ENCODE data around the gene CREBBP.
A peak's percentile ranks its signal among the peaks of the same experiment; 100 is the strongest.
"Not testable (repeated sequence)": the region's sequence is repeated elsewhere in the genome, so short reads cannot be mapped to it uniquely, and the experiment has no call there.

The CREBBP gene

GRCh38 chr16:3716831-3717234 is 163.7 kb downstream of the CREBBP start:
- FAIRE-seq, result no peak
- DNase-seq (ENCODE audit: insufficient read length, low spot score), result no peak
- no peak for TF ChIP-seq SPI1 (IDR thresholded peaks at IDR 0.05; ENCODE audit: low read depth, low read length)
- TF ChIP-seq PAX5 (IDR thresholded peaks at IDR 0.05; ENCODE audit: insufficient read depth, low read length, severe bottlenecking), result no peak
- TF ChIP-seq POLR2A (IDR thresholded peaks at IDR 0.05; ENCODE audit: low read depth, low read length), result no peak; the same call in 1 of the 2 replicates
- no peak for TF ChIP-seq POLR2AphosphoS5 (IDR thresholded peaks at IDR 0.05; ENCODE audit: low read depth, low read length)
- TF ChIP-seq TAF1 (IDR thresholded peaks at IDR 0.05; ENCODE audit: low read depth, low read length), result no peak
- TF ChIP-seq POU2F2 (IDR thresholded peaks at IDR 0.05; ENCODE audit: low read depth, low read length), result no peak

DNA sequence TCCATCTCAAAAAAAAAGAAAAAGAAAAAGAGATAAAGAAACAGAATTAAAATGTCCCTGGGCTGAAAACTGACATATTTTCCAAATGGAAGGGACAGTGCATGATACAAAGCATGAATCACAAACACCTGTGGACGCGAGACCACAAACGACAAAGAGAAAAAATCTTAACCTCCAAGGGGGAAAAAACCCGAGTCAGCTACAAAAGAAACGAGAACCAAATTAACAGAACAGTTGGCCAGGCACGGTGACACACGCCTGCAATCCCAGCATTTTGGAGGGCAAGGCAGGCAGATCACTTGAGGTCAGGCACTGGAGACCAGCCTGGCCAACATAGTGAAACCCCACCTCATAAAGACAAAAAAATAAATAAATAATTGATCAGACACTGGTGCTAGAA is 165.1 kb downstream of the CREBBP start:
- DNase-seq (ENCODE audit: insufficient read length, low spot score) (no peak), FAIRE-seq (no peak)
- no peak for TF ChIP-seq POLR2AphosphoS5 (IDR thresholded peaks at IDR 0.05; ENCODE audit: low read depth, low read length)
- no peak for TF ChIP-seq SPI1 (IDR thresholded peaks at IDR 0.05; ENCODE audit: low read depth, low read length)
- no peak for TF ChIP-seq POLR2A (IDR thresholded peaks at IDR 0.05; ENCODE audit: low read depth, low read length)
- TF ChIP-seq POU2F2 (IDR thresholded peaks at IDR 0.05; ENCODE audit: low read depth, low read length), result no peak
- TF ChIP-seq TAF1 (IDR thresholded peaks at IDR 0.05; ENCODE audit: low read depth, low read length), result no peak
- no peak for TF ChIP-seq PAX5 (IDR thresholded peaks at IDR 0.05; ENCODE audit: insufficient read depth, low read length, severe bottlenecking)

GRCh38 chr16:3714378-3714777 is 166.1 kb downstream of the CREBBP start:
- not testable (repeated sequence) for DNase-seq (ENCODE audit: insufficient read length, low spot score); FAIRE-seq

GRCh38 chr16:3713587-3714242 is 166.8 kb downstream of the CREBBP start:
- DNase-seq (ENCODE audit: insufficient read length, low spot score) (no peak), FAIRE-seq (no peak)
- no peak for TF ChIP-seq SPI1 (IDR thresholded peaks at IDR 0.05; ENCODE audit: low read depth, low read length)
- 0 out of 2 replicates have a peak, but pooled peaks have one; percentile 60 for TF ChIP-seq POLR2AphosphoS5 (IDR thresholded peaks at IDR 0.05; ENCODE audit: low read depth, low read length)

GRCh38 chr16:3712861-3713372 is 167.6 kb downstream of the CREBBP start:
- no peak for FAIRE-seq
- DNase-seq (ENCODE audit: insufficient read length, low spot score), result no peak
- TF ChIP-seq POU2F2 (IDR thresholded peaks at IDR 0.05; ENCODE audit: low read depth, low read length) (no peak), POLR2AphosphoS5 (IDR thresholded peaks at IDR 0.05; ENCODE audit: low read depth, low read length) (no peak), SPI1 (IDR thresholded peaks at IDR 0.05; ENCODE audit: low read depth, low read length) (no peak), PAX5 (IDR thresholded peaks at IDR 0.05; ENCODE audit: insufficient read depth, low read length, severe bottlenecking) (no peak), POLR2A (IDR thresholded peaks at IDR 0.05; ENCODE audit: low read depth, low read length) (no peak), TAF1 (IDR thresholded peaks at IDR 0.05; ENCODE audit: low read depth, low read length) (no peak)

GRCh38 chr16:3706253-3707012 is 174.1 kb downstream of the CREBBP start:
- DNase-seq (ENCODE audit: insufficient read length, low spot score) (no peak), FAIRE-seq (peak; percentile 48)

DNA sequence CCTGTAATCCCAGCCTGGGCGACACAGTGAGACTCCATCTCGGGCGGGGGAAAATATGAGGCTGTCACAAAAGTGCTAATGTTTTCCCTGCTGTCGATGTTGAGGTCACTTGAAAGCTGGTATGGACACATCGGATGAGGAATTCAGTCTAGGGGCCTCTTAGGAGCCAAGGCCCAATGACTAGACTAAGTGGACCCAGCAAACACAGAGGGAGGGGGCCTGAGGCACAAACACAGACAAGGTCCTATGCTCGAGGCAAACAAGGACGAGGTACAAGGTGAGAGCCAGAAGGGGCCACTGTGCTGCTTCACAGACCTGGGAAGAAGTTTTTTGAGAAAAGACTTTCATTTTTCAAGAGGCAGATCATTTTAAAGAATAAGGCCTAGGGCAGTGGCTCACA is 178.4 kb downstream of the CREBBP start:
- DNase-seq (ENCODE audit: insufficient read length, low spot score) (no peak), FAIRE-seq (no peak)
- TF ChIP-seq TAF1 (IDR thresholded peaks at IDR 0.05; ENCODE audit: low read depth, low read length) (no peak), POU2F2 (IDR thresholded peaks at IDR 0.05; ENCODE audit: low read depth, low read length) (no peak), POLR2A (IDR thresholded peaks at IDR 0.05; ENCODE audit: low read depth, low read length) (no peak), POLR2AphosphoS5 (IDR thresholded peaks at IDR 0.05; ENCODE audit: low read depth, low read length) (no peak), SPI1 (IDR thresholded peaks at IDR 0.05; ENCODE audit: low read depth, low read length) (no peak), PAX5 (IDR thresholded peaks at IDR 0.05; ENCODE audit: insufficient read depth, low read length, severe bottlenecking) (no peak)

More at GRCh38 chr16:3706253-3707012, 174.1 kb downstream of the CREBBP start:
- no peak for TF ChIP-seq POLR2A (IDR thresholded peaks at IDR 0.05; ENCODE audit: low read depth, low read length)
- TF ChIP-seq SPI1 (IDR thresholded peaks at IDR 0.05; ENCODE audit: low read depth, low read length), result no peak

DNA sequence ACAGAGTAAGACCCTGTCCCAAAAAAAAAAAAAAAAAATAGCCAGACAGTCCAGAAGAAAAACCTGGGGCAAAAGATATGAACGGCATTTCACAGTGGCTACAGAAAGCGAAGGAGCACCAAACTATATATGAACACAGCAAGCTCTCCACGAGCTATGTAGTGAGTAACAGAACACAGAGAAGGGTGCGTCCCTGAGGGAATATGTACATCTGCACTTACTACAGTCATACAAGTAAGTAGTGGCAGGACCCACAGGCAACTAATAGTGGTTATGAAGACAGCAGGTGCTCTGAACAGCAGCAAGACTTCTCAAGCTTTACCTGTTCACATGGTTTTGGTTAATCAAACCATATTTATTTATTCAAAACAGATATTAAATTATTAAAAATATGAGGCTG is 179.0 kb downstream of the CREBBP start:
- TF ChIP-seq POLR2AphosphoS5 (IDR thresholded peaks at IDR 0.05; ENCODE audit: low read depth, low read length) (no peak), TAF1 (IDR thresholded peaks at IDR 0.05; ENCODE audit: low read depth, low read length) (no peak), POLR2A (IDR thresholded peaks at IDR 0.05; ENCODE audit: low read depth, low read length) (no peak), POU2F2 (IDR thresholded peaks at IDR 0.05; ENCODE audit: low read depth, low read length) (no peak), SPI1 (IDR thresholded peaks at IDR 0.05; ENCODE audit: low read depth, low read length) (no peak), PAX5 (IDR thresholded peaks at IDR 0.05; ENCODE audit: insufficient read depth, low read length, severe bottlenecking) (no peak)
- DNase-seq (ENCODE audit: insufficient read length, low spot score) (no peak), FAIRE-seq (no peak)

GRCh38 chr16:3698941-3699340 is 181.6 kb downstream of the CREBBP start:
- no peak for TF ChIP-seq POLR2AphosphoS5 (IDR thresholded peaks at IDR 0.05; ENCODE audit: low read depth, low read length)
- no peak for TF ChIP-seq TAF1 (IDR thresholded peaks at IDR 0.05; ENCODE audit: low read depth, low read length)
- TF ChIP-seq PAX5 (IDR thresholded peaks at IDR 0.05; ENCODE audit: insufficient read depth, low read length, severe bottlenecking), result no peak
- TF ChIP-seq POU2F2 (IDR thresholded peaks at IDR 0.05; ENCODE audit: low read depth, low read length), result no peak
- TF ChIP-seq SPI1 (IDR thresholded peaks at IDR 0.05; ENCODE audit: low read depth, low read length), result no peak
- TF ChIP-seq POLR2A (IDR thresholded peaks at IDR 0.05; ENCODE audit: low read depth, low read length), result no peak
- DNase-seq (ENCODE audit: insufficient read length, low spot score), result no peak
- no peak for FAIRE-seq
